Hepatocyte (in vitro differentiated cells): ENCODE results near the gene CD86.

ENCODE experiments used
- CTCF ChIP-seq: fragments of 200-600 bp; sonication (generic); IDR thresholded peaks from 2 replicates; pipeline ENCODE4 v1.5.1; 2016; ENCODE audit warnings: antibody characterized with exemption, mild to moderate bottlenecking; ENCODE audit not compliant: poor library complexity
- EZH2 ChIP-seq: fragments of 200-600 bp; sonication (generic); IDR thresholded peaks from 2 replicates; pipeline ENCODE4 v1.6.1; 2016; ENCODE audit warnings: antibody characterized with exemption, mild to moderate bottlenecking, borderline replicate concordance
- EZH2phosphoT487 ChIP-seq: fragments of 200-600 bp; sonication (generic); IDR thresholded peaks from one replicate; pipeline ENCODE4 v1.6.1; 2018; ENCODE audit warnings: antibody characterized with exemption, mild to moderate bottlenecking, low read depth, moderate library complexity; ENCODE audit not compliant: unreplicated experiment, severe bottlenecking

GRCh38 chr3:122030381-122031122 is 24.6 kb upstream of the CD86 start:
- no peak for TF ChIP-seq CTCF
- no peak for TF ChIP-seq EZH2phosphoT487
- TF ChIP-seq EZH2, result no peak
